MCF 10A (cell line): ENCODE results near the gene GGTA1. TPM values are rescaled to one million over a fixed set of nuclear protein-coding genes. Genes with fewer than 3 reads are reported as not detected.

Experiments
- BruUV-seq: library from RNA; stranded (reverse); fragments of 400-500 nt; replicated peaks from 2 replicates; lab custom pipeline; 2021; lab: Mats Ljungman, UMichigan
- CTCF ChIA-PET: fragments of 300-600 bp; sonication (Branson Sonifier 250); formaldehyde crosslinking; extraction: SDS; loops from one replicate; lab custom pipeline; 2021; ENCODE audit warnings: antibody characterized with exemption, inconsistent platforms; lab: Yijun Ruan, JAX
- POLR2A ChIA-PET: fragments of 300-600, 350-650 bp; sonication (Branson Sonifier 250); formaldehyde crosslinking; extraction: SDS; loops from one replicate; lab custom pipeline; 2020; ENCODE audit warnings: antibody characterized with exemption, inconsistent platforms; lab: Yijun Ruan, JAX
- DNase-seq: peaks from one replicate; pipeline ENCODE4 v3.0.0-alpha.2; 2018; ENCODE audit not compliant: unreplicated experiment
- H3K27ac Mint-ChIP-seq: one replicate; pipeline ENCODE4 v1.8.0; 2022; ENCODE audit warnings: mild to moderate bottlenecking, low read depth, mixed read lengths; ENCODE audit not compliant: unreplicated experiment
- H3K27me3 Mint-ChIP-seq: one replicate; pipeline ENCODE4 v1.8.0; 2022; ENCODE audit warnings: mixed read lengths; ENCODE audit not compliant: insufficient read depth, unreplicated experiment
- H3K36me3 Mint-ChIP-seq: one replicate; pipeline ENCODE4 v1.8.0; 2022; ENCODE audit warnings: mild to moderate bottlenecking, moderate library complexity, mixed read lengths; ENCODE audit not compliant: insufficient read depth, unreplicated experiment
- H3K4me1 Mint-ChIP-seq: one replicate; pipeline ENCODE4 v1.8.0; 2022; ENCODE audit warnings: mixed read lengths; ENCODE audit not compliant: insufficient read depth, unreplicated experiment
- H3K4me3 Mint-ChIP-seq: one replicate; pipeline ENCODE4 v1.8.0; 2022; ENCODE audit warnings: mild to moderate bottlenecking, moderate library complexity, mixed read lengths; ENCODE audit not compliant: unreplicated experiment
- H3K9me3 Mint-ChIP-seq: one replicate; pipeline ENCODE4 v1.8.0; 2022; ENCODE audit warnings: mixed read lengths; ENCODE audit not compliant: unreplicated experiment
- CTCF ChIP-seq: fragments of 200-600 bp; IDR thresholded peaks from one replicate; pipeline ENCODE4 v1.8.0; 2022; ENCODE audit warnings: antibody characterized with exemption, mild to moderate bottlenecking; ENCODE audit not compliant: unreplicated experiment
- intact Hi-C: fragments of 100-400 bp; cut with micrococcal nuclease; formaldehyde crosslinking; loops from 2 replicates; pipeline ENCODE4 v1.14.1; 2022
- total RNA-seq: library from RNA; stranded (reverse); gene quantifications from 2 replicates; pipeline ENCODE4 v1.2.3, GENCODE V29; 2022

GGTA1 gene
- total RNA-seq, 1 experiment from 2014 or later, result not detected

- no TSS peak for BruUV-seq
- Mint-ChIP-seq H3K4me3 (no peak overlapping the region), H3K36me3 (no peaks in the 10 kb centered on the region), H3K27ac (no peak overlapping the region), H3K4me1 (no peaks in the 10 kb centered on the region), H3K9me3 (no peaks in the 10 kb centered on the region), H3K27me3 (no peaks in the 10 kb centered on the region)
- intact Hi-C loops, result loop anchor here (10.0 kb wide), 1 partner anchor 549 kb away; the partner anchor contains the start of gene TTLL11
- POLR2A ChIA-PET, result interaction anchor here (0.6 to 1.5 kb wide), 8 partner anchors 11 to 580 kb away, joined by 3 to 6 read pairs (median 3); no protein-coding TSS in a partner anchor
- TF ChIP-seq CTCF, result no peak
- CTCF ChIA-PET, result interaction anchor here (0.5 to 6.4 kb wide), 61 partner anchors 8 to 1266 kb away, joined by 3 to 59 read pairs (median 5); no protein-coding TSS in a partner anchor
- DNase-seq, result no peak
These were observed 45.7 kb upstream of the GGTA1 start for GRCh38 chr9:121545150-121545874.

- Mint-ChIP-seq H3K36me3 (no peaks in the 10 kb centered on the region), H3K4me1 (no peaks in the 10 kb centered on the region), H3K27me3 (no peaks in the 10 kb centered on the region), H3K27ac (no peak overlapping the region), H3K9me3 (no peaks in the 10 kb centered on the region), H3K4me3 (no peak overlapping the region)
- TF ChIP-seq CTCF, result no peak
- DNase-seq, result no peak
- intact Hi-C loops, result loop anchor here (10.0 kb wide), 1 partner anchor 553 kb away; the partner anchor contains the start of gene TTLL11
- ChIA-PET CTCF (interaction anchor here (0.7 to 2.2 kb wide), 8 partner anchors 8 to 808 kb away, joined by 3 to 16 read pairs (median 4); no protein-coding TSS in a partner anchor), POLR2A (no interaction called here)
- BruUV-seq, result no TSS peak
These were observed 42.4 kb upstream of the GGTA1 start for GRCh38 chr9:121542025-121542424.

- no peak overlapping the region for H3K27ac Mint-ChIP-seq
- BruUV-seq, result no TSS peak
These were observed 41.6 kb upstream of the GGTA1 start for GRCh38 chr9:121541256-121541655.

More at GRCh38 chr9:121541256-121541655, 41.6 kb upstream of the GGTA1 start:
- Mint-ChIP-seq H3K36me3 (no peaks in the 10 kb centered on the region), H3K9me3 (no peaks in the 10 kb centered on the region), H3K27me3 (no peaks in the 10 kb centered on the region), H3K4me1 (no peaks in the 10 kb centered on the region), H3K4me3 (no peak overlapping the region)
- DNase-seq, result no peak
- POLR2A ChIA-PET, result no interaction called here
- TF ChIP-seq CTCF, result no peak
- intact Hi-C loops, result loop anchor here (10.0 kb wide), 1 partner anchor 554 kb away; the partner anchor contains the start of gene TTLL11
- CTCF ChIA-PET, result interaction anchor here (0.8 to 2.2 kb wide), 4 partner anchors 9 to 464 kb away, joined by 3 to 16 read pairs (median 4); no protein-coding TSS in a partner anchor
